Loucy (cell line): Measurements from ENCODE around the gene PARN.

Source experiments
- EZH2phosphoT487 ChIP-seq: fragments of 200-600 bp; IDR thresholded peaks from 2 replicates; pipeline ENCODE4 v1.6.1; 2018; ENCODE audit warnings: antibody characterized with exemption, mild to moderate bottlenecking, moderate library complexity, borderline replicate concordance
- TF ChIP-seq, protein P1 (sequence below): fragments of 200-600 bp; sonication (generic); conservative IDR thresholded peaks from 2 replicates; pipeline ENCODE4 v1.5.1; 2014; ENCODE audit warnings: mild to moderate bottlenecking, antibody characterized with exemption, low read length

DNA sequence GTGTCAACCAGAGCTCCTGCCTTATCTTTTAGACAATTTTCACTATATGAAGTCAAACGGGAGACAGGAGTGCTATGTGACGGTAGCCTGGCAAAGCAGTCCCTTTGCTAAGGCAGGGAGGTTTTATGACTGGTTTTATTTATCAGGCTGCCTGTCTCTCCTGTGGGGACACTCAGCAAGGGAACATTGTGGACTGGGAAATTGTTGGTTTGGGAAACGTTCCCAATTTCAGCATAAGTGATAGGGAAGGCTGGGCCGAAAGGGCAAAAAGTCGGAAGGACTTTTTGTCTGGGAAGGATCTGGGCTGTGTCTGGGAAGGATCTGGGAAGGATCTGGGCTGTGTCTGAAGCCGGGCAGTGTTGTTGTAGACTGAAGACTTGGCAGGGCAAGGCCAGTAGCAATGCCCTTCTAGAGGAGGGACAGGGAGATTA is 211.2 kb downstream of the PARN start:
- TF ChIP-seq, protein P1, sequence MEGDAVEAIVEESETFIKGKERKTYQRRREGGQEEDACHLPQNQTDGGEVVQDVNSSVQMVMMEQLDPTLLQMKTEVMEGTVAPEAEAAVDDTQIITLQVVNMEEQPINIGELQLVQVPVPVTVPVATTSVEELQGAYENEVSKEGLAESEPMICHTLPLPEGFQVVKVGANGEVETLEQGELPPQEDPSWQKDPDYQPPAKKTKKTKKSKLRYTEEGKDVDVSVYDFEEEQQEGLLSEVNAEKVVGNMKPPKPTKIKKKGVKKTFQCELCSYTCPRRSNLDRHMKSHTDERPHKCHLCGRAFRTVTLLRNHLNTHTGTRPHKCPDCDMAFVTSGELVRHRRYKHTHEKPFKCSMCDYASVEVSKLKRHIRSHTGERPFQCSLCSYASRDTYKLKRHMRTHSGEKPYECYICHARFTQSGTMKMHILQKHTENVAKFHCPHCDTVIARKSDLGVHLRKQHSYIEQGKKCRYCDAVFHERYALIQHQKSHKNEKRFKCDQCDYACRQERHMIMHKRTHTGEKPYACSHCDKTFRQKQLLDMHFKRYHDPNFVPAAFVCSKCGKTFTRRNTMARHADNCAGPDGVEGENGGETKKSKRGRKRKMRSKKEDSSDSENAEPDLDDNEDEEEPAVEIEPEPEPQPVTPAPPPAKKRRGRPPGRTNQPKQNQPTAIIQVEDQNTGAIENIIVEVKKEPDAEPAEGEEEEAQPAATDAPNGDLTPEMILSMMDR: no peak
- no peak for TF ChIP-seq EZH2phosphoT487
